A549 (cell line): Measurements from ENCODE around the gene ISCA2.

Experiments used
- BHLHE40 ChIP-seq: IDR thresholded peaks from 2 replicates; pipeline ENCODE4 v1.6.1; 2012; ENCODE audit warnings: low read depth, low read length, inconsistent platforms
- CEBPB ChIP-seq, 2 experiments: fragments of >200 bp in 1 of 2; sonication (Bioruptor Twin) in 1 of 2; formaldehyde crosslinking in 1 of 2; IDR thresholded peaks; 2 replicates each; pipeline ENCODE4 v1.6.1; 2012 to 2016
- CHD4 ChIP-seq: fragments of 200-600 bp; sonication (generic); IDR thresholded peaks from 2 replicates; pipeline ENCODE4 v1.6.1; 2016; ENCODE audit warnings: antibody characterized with exemption, mild to moderate bottlenecking, borderline replicate concordance
- GATA3 ChIP-seq: IDR thresholded peaks from 2 replicates; pipeline ENCODE4 v1.6.1; 2012; ENCODE audit warnings: borderline replicate concordance
- KDM1A ChIP-seq: fragments of 200-600 bp; sonication (generic); IDR thresholded peaks from 2 replicates; pipeline ENCODE4 v1.6.1; 2016; ENCODE audit warnings: low read depth, mild to moderate bottlenecking
- MAZ ChIP-seq: fragments of 150-350 bp; IDR thresholded peaks from 2 replicates; pipeline ENCODE4 v1.6.1; 2014; ENCODE audit warnings: antibody characterized with exemption, low read depth, low read length, borderline replicate concordance
- PHF8 ChIP-seq: fragments of 200-600 bp; sonication (generic); IDR thresholded peaks from 2 replicates; pipeline ENCODE4 v1.6.1; 2016; ENCODE audit warnings: low read depth, mild to moderate bottlenecking, antibody characterized with exemption, moderate library complexity, borderline replicate concordance
- POLR2A ChIP-seq: IDR thresholded peaks from 2 replicates; pipeline ENCODE4 v1.6.1; 2012; ENCODE audit warnings: mild to moderate bottlenecking, low read length
- SMC3 ChIP-seq: fragments of >200 bp; sonication (Bioruptor Twin); formaldehyde crosslinking; IDR thresholded peaks from 3 replicates; pipeline ENCODE4 v1.6.1; 2018; ENCODE audit warnings: inconsistent platforms
- SREBF2 ChIP-seq: fragments of 450-650 bp; IDR thresholded peaks from 2 replicates; pipeline ENCODE4 v1.6.1; 2014; ENCODE audit warnings: mild to moderate bottlenecking, moderate library complexity
- ZC3H11A ChIP-seq: fragments of 450-650 bp; IDR thresholded peaks from 2 replicates; pipeline ENCODE4 v1.6.1; 2014; ENCODE audit warnings: antibody characterized with exemption, mild to moderate bottlenecking
- TF ChIP-seq, protein P1 (sequence below): fragments of >200 bp; sonication (Bioruptor Twin); formaldehyde crosslinking; IDR thresholded peaks from 3 replicates; pipeline ENCODE4 v1.5.1; 2016
- TF ChIP-seq, protein P2 (sequence below): fragments of 450-650 bp; IDR thresholded peaks from 2 replicates; pipeline ENCODE4 v1.6.1; 2014; ENCODE audit warnings: antibody characterized with exemption
- TF ChIP-seq, protein P3 (sequence below): IDR thresholded peaks from 2 replicates; pipeline ENCODE4 v1.6.1; 2012

DNA sequence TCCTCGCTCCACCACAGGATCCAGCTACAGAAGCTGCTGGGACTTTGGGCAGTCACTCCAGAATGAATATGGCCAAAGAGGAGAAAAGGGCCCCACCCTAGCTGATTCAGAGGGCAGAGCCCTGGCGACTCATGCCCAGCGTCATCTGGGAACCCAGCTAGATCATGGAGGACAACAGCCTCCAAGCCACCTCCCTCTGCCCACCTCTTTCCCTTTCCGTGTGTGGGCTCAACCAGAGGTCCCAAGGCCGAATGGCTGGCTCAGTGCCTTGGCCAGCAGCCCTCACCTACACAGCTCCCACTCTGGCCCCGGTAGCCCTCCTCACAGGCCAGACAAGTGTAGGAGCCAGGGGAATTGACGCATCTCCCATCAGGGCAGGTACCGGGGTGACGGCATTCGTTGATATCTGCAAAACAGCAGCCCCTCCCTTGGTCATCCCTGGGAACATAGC lies 17.4 kb downstream of the ISCA2 start:
- no peak for TF ChIP-seq SMC3
- no peak for TF ChIP-seq SREBF2
- TF ChIP-seq, protein P1, sequence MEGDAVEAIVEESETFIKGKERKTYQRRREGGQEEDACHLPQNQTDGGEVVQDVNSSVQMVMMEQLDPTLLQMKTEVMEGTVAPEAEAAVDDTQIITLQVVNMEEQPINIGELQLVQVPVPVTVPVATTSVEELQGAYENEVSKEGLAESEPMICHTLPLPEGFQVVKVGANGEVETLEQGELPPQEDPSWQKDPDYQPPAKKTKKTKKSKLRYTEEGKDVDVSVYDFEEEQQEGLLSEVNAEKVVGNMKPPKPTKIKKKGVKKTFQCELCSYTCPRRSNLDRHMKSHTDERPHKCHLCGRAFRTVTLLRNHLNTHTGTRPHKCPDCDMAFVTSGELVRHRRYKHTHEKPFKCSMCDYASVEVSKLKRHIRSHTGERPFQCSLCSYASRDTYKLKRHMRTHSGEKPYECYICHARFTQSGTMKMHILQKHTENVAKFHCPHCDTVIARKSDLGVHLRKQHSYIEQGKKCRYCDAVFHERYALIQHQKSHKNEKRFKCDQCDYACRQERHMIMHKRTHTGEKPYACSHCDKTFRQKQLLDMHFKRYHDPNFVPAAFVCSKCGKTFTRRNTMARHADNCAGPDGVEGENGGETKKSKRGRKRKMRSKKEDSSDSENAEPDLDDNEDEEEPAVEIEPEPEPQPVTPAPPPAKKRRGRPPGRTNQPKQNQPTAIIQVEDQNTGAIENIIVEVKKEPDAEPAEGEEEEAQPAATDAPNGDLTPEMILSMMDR, result no peak
- TF ChIP-seq POLR2A, result no peak
- TF ChIP-seq, protein P2, sequence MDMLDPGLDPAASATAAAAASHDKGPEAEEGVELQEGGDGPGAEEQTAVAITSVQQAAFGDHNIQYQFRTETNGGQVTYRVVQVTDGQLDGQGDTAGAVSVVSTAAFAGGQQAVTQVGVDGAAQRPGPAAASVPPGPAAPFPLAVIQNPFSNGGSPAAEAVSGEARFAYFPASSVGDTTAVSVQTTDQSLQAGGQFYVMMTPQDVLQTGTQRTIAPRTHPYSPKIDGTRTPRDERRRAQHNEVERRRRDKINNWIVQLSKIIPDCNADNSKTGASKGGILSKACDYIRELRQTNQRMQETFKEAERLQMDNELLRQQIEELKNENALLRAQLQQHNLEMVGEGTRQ, result no peak
- TF ChIP-seq GATA3, result no peak
- TF ChIP-seq, protein P3, sequence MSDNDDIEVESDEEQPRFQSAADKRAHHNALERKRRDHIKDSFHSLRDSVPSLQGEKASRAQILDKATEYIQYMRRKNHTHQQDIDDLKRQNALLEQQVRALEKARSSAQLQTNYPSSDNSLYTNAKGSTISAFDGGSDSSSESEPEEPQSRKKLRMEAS, result no peak
- TF ChIP-seq PHF8, result no peak
- TF ChIP-seq ZC3H11A, result no peak
- no peak for TF ChIP-seq MAZ
- TF ChIP-seq CHD4, result no peak
- TF ChIP-seq BHLHE40, result no peak
- no peak for TF ChIP-seq CEBPB (IDR thresholded peaks at IDR 0.05)
- TF ChIP-seq KDM1A, result no peak
